ENCODE measurements around the gene RAB30.
"Not testable (repeated sequence)": the region's sequence is repeated elsewhere in the genome, so short reads cannot be mapped to it uniquely, and the experiment has no call there.

The RAB30 gene

DNA sequence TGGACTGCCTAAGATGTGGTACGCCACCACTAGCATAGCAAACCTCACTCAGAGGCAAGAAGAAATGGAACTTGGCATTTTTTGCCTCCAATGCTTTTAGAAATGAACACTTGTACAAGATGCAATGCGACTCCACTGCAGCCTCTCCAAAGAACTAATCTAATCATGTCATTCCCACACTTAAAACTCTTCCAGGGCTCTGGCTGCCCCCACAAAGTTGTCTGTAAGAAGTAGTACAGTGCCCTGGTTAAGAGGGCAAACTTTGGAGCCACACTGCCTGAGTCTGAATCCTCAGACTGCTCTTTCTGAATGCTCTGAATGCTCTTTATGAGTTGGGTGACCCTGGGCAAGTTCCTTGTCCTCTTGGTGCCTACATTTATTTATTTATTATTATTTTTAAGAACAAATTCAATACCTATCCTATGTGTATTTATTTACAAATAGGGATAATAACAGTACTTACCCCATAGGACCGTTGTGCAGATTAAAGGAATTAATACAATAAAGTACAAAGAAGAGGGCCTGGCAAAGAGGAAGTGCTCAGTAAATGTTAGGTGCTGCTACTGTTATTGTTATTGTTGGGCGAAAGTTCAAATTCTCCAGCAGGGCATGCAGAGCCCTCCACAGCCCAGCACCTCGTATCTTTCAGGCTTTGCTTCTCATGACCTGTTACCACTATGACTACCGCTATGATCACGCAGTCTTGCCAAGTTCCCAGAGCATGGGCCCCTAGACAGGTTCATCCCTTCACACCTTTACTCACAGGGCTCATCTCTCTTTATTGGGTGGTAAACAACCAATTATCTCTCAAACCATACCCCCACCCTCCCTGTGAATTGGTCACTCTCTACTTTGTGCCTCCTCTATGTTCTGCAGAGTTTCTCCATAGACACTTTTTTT is 59.3 kb downstream of the RAB30 start:
- no peak for DNase-seq (ENCODE audit: low spot score)
- Histone ChIP-seq H3K4me3 (ENCODE audit: severe bottlenecking) (no peak overlapping the region), H3K4me1 (ENCODE audit: insufficient read depth, poor library complexity, severe bottlenecking) (no peaks in the 10 kb centered on the region), H3K27me3 (ENCODE audit: insufficient read depth, poor library complexity, severe bottlenecking) (no peaks in the 10 kb centered on the region), H3K9me3 (ENCODE audit: severe bottlenecking) (no peaks in the 10 kb centered on the region), H3K36me3 (ENCODE audit: low read depth) (no peaks in the 10 kb centered on the region), H3K27ac (ENCODE audit: poor library complexity, severe bottlenecking) (no peak overlapping the region)
- no peak for ATAC-seq (ENCODE audit: low read depth)
- no peak for TF ChIP-seq CTCF (IDR thresholded peaks at IDR 0.05; ENCODE audit: poor library complexity, severe bottlenecking)

GRCh38 chr11:83011333-83012167 is 60.1 kb downstream of the RAB30 start:
- H3K27me3 ChIP-seq (ENCODE audit: insufficient read depth, poor library complexity, severe bottlenecking): no peaks in the 10 kb centered on the region
- no peak for ATAC-seq (ENCODE audit: low read depth)
- H3K4me1 ChIP-seq (ENCODE audit: insufficient read depth, poor library complexity, severe bottlenecking): no peaks in the 10 kb centered on the region

GRCh38 chr11:83009999-83010398 is 61.7 kb downstream of the RAB30 start:
- Histone ChIP-seq H3K9me3 (ENCODE audit: severe bottlenecking) (no peaks in the 10 kb centered on the region), H3K4me1 (ENCODE audit: insufficient read depth, poor library complexity, severe bottlenecking) (no peaks in the 10 kb centered on the region), H3K27ac (ENCODE audit: poor library complexity, severe bottlenecking) (no peak overlapping the region), H3K27me3 (ENCODE audit: insufficient read depth, poor library complexity, severe bottlenecking) (no peaks in the 10 kb centered on the region), H3K36me3 (ENCODE audit: low read depth) (no peaks in the 10 kb centered on the region), H3K4me3 (ENCODE audit: severe bottlenecking) (no peak overlapping the region)
- no peak for TF ChIP-seq CTCF (IDR thresholded peaks at IDR 0.05; ENCODE audit: poor library complexity, severe bottlenecking)
- ATAC-seq (ENCODE audit: low read depth) (no peak), DNase-seq (ENCODE audit: low spot score) (no peak)

More at GRCh38 chr11:83011333-83012167, 60.1 kb downstream of the RAB30 start:
- Histone ChIP-seq H3K9me3 (ENCODE audit: severe bottlenecking) (no peaks in the 10 kb centered on the region), H3K4me3 (ENCODE audit: severe bottlenecking) (no peak overlapping the region), H3K36me3 (ENCODE audit: low read depth) (no peaks in the 10 kb centered on the region), H3K27ac (ENCODE audit: poor library complexity, severe bottlenecking) (no peak overlapping the region)
- TF ChIP-seq CTCF (IDR thresholded peaks at IDR 0.05; ENCODE audit: poor library complexity, severe bottlenecking): no peak
- no peak for DNase-seq (ENCODE audit: low spot score)

DNA sequence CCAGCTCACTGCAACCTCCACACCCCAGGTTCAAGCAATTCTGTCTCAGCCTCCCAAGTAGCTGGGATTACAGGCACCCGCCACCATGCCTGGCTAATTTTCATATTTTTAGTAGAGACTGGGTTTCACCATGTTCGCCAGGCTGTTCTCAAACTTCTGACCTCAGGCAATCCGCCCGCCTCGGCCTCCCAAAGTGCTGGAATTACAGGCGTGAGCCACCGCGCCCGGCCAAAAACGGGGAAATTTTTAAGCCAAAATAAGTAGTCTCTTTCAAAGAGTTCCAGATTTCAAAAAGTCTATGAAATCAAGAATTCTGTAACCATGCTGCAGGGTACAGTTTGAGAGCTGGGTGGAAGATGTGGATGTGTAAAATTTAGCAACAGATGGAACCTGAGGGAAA is 62.6 kb downstream of the RAB30 start:
- H3K9me3 ChIP-seq (ENCODE audit: severe bottlenecking); H3K27ac ChIP-seq (ENCODE audit: poor library complexity, severe bottlenecking); H3K36me3 ChIP-seq (ENCODE audit: low read depth); H3K27me3 ChIP-seq (ENCODE audit: insufficient read depth, poor library complexity, severe bottlenecking); DNase-seq (ENCODE audit: low spot score); H3K4me3 ChIP-seq (ENCODE audit: severe bottlenecking); H3K4me1 ChIP-seq (ENCODE audit: insufficient read depth, poor library complexity, severe bottlenecking); ATAC-seq (ENCODE audit: low read depth): not testable (repeated sequence)

- ATAC-seq (ENCODE audit: low read depth) (no peak), DNase-seq (ENCODE audit: low spot score) (no peak)
- H3K36me3 ChIP-seq (ENCODE audit: low read depth): no peaks in the 10 kb centered on the region
- H3K9me3 ChIP-seq (ENCODE audit: severe bottlenecking): no peaks in the 10 kb centered on the region
- H3K4me3 ChIP-seq (ENCODE audit: severe bottlenecking): no peak overlapping the region
- TF ChIP-seq CTCF (IDR thresholded peaks at IDR 0.05; ENCODE audit: poor library complexity, severe bottlenecking): no peak
- H3K4me1 ChIP-seq (ENCODE audit: insufficient read depth, poor library complexity, severe bottlenecking): no peaks in the 10 kb centered on the region
- no peak overlapping the region for H3K27ac ChIP-seq (ENCODE audit: poor library complexity, severe bottlenecking)
- no peaks in the 10 kb centered on the region for H3K27me3 ChIP-seq (ENCODE audit: insufficient read depth, poor library complexity, severe bottlenecking)
Measured at GRCh38 chr11:83008581-83008923, 63.1 kb downstream of the RAB30 start.
